ENCODE data around the gene TRIM44. TPM values are rescaled to one million over a fixed set of nuclear protein-coding genes. Genes with fewer than 3 reads are reported as not detected.
"Not testable (repeated sequence)": the region's sequence is repeated elsewhere in the genome, so short reads cannot be mapped to it uniquely, and the experiment has no call there.

The TRIM44 gene
- polyA plus RNA-seq, 6 donors from 2014 or later = 37.2 to 69.6 (median 59.6) TPM

DNA sequence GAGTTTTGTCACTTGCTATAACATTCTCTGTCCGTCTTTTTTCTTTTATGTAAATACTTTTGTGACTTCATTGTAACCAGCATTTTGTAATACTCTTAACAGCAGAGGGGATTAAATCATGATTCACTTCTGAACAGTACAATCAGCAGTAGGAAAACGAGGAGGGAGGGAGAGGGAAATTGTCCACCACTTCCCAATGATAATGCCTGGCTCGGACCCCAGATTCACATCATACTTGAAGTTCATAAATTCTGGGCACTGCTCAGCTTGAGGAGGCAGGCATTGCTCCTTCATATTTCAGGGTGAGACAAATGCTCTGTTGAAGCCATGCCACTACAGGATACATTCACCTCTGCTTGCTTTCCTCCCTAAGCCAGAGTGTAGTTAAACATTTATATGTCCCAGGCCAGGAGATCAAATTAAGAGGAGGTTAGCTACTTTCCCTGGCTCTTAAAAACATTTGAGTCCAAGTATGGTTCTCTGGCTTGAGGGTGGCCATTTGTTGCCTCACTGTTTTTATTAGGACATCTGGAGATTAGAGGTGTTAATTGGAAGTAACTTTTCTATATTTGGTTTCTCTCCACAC is 152.2 kb downstream of the TRIM44 start:
- Mint-ChIP-seq H3K9me3 (no peaks in the 10 kb centered on the region), H3K27ac (no peak overlapping the region), H3K27me3 (no peaks in the 10 kb centered on the region), H3K4me1 (peaks cover 0 to 10% (median 4%) of the 10 kb centered on the region in 3 donors), H3K4me3 (no peak overlapping the region), H3K36me3 (peaks cover 0 to 19% of the 10 kb centered on the region in 2 donors)
- ATAC-seq (ENCODE audit: low read depth in 2 of 2) (no peak), DNase-seq (no peak)

DNA sequence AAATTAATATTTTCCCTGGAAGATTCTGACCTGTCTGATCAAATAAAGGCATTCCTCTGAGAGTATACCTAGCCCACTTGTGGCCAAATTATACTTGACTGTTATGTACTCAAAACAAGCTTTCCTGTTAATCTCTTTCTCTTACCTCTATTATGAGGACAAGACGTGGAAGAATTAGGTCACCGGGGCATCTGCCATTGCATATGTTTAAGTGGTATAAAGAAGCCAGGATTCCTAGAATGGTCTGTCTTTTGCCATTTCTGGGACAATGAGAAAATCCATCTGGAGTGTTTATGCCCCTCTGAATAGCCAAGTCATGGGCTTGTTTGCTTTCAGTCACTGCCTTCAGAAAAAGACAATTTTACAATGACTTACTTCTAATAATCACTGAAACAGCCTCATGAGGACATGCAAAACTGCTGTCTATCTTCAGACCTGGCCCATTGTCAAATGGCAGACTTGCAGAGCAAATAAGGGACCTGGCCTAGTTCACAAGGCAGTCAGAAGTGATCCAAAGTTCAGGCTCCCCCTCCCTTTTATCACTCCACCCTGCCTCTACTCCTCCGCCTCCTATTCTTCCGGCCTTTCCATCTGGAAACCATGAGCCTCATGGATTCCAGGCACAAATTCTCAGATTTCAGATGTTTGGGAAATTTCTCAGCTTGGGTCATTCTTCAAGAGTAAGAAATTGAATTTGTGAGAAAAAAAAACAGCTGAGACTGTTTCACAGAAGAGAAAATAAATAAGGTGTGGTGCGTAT is 153.2 kb downstream of the TRIM44 start:
- Mint-ChIP-seq H3K4me1 (peaks cover 0 to 10% (median 4%) of the 10 kb centered on the region in 3 donors), H3K27ac (peak overlapping the region in 2 of 6 donors; percentile 25 to 76), H3K36me3 (peaks cover 0 to 19% of the 10 kb centered on the region in 2 donors), H3K27me3 (no peaks in the 10 kb centered on the region), H3K4me3 (no peak overlapping the region), H3K9me3 (no peaks in the 10 kb centered on the region)
- DNase-seq = no peak
- ATAC-seq (ENCODE audit: low read depth in 2 of 2) = no peak

DNA sequence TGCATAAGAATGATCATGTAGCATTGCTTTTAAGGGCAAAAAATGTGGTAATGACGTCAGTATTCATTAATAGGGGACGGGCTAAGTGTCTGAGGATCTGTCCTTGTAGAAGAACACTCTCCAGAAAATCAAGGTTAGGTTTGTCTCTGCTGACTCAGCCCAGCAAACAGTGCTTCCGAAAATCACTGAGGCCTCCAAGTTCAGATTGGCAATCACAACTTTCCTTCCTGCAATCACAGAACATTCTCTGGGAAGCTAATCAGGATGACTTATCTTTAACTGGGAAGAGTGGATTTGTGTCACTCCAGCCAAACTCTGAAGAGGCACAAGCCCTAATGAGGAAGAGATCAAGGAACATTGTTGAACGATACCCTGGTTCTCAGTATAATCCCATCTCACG is 158.0 kb downstream of the TRIM44 start:
- Mint-ChIP-seq H3K9me3 (no peaks in the 10 kb centered on the region), H3K4me3 (no peak overlapping the region), H3K4me1 (peaks cover 6 to 14% (median 10%) of the 10 kb centered on the region in 3 donors), H3K36me3 (peaks cover 0 to 13% of the 10 kb centered on the region in 2 donors), H3K27me3 (no peaks in the 10 kb centered on the region), H3K27ac (no peak overlapping the region)
- DNase-seq (no peak), ATAC-seq (ENCODE audit: low read depth in 2 of 2) (no peak)

DNA sequence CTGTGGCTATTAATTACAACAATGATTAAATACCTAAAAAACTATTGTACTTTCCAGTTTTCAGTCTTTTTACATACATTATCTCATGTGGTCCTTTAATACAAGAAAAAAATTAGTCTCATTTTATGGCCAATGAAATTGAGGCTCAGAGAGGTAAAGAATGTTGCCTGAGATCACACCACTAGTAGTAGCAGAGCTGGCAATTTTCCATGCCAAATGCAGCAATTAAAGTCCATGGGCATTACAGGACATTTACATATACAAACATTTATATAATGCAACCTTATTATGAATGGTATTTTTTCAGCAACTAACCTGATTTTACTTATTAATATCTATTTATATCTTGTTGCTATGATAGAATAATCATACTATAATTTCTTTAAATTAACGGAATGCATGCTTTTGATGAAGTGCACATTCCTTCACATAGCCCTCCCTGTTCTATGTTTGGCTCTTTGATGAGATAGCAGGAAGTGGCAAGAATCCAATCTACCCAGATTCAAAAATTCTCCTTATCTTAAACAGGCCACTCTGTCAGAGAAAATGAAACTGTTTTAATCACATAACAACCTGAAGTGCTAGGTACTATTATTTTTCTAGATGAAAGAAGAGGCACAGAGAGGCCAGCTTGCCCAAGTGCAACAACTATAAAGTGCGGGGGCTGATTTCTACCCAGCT is 160.4 kb downstream of the TRIM44 start:
- ATAC-seq (ENCODE audit: low read depth in 2 of 2) (no peak), DNase-seq (no peak)
- Mint-ChIP-seq H3K27me3 (no peaks in the 10 kb centered on the region), H3K4me1 (peaks cover 6 to 14% (median 10%) of the 10 kb centered on the region in 3 donors), H3K27ac (peak overlapping the region in 2 of 6 donors; percentile 60 to 80), H3K4me3 (no peak overlapping the region), H3K9me3 (no peaks in the 10 kb centered on the region), H3K36me3 (no peaks in the 10 kb centered on the region)

DNA sequence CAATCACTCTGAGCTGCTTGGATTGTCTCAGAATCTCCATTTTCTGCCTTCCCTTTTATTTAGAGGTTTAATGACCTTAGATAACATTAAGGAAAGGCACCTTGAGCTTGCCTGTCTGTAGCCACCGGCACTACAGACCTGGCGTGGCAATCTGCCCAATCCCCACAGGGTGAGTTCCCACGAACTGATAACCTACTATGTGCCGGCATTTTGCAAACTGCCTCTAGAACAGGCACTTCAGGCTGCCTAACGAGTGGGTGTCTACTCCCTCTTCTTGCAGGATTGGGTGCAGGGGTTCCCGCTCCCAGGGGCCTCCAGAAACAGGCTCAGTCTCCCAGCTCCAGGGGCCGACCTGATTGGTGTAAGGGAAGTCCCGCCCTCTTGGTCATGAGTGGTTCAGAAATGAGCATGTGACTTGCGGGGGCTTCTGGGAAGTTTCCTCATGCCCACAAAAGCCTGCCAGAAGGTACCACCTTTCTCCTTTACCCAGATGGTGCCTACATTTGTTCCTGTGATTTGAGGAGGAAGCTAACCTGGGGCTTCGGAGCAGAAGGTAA is 161.2 kb downstream of the TRIM44 start:
- no peaks in the 10 kb centered on the region for H3K36me3 Mint-ChIP-seq
- H3K27me3 Mint-ChIP-seq = peaks cover 0 to under 1% (median 0%) of the 10 kb centered on the region in 3 donors
- no peaks in the 10 kb centered on the region for H3K9me3 Mint-ChIP-seq
- peaks cover 6 to 14% (median 10%) of the 10 kb centered on the region in 3 donors for H3K4me1 Mint-ChIP-seq
- H3K27ac Mint-ChIP-seq = no peak overlapping the region
- ATAC-seq (ENCODE audit: low read depth in 2 of 2) (no peak), DNase-seq (no peak)
- no peak overlapping the region for H3K4me3 Mint-ChIP-seq

DNA sequence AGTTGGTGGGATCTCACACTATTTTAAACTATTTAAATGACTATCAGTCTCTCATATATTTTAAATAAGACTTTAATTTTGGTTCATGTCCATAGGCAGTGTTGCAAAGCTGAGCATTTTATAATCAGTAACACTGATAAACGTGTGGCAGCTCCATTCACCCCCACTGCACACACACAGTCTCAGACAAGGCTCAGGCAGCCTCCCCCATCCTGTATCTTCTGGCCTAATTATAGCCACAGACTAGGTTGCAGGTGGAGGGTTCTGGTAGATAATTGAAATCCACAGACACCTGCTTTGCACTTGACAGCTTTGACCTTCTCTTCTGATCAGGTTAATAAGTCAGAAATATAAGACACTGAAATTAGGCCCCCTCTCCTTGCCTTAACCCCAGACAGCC is 162.8 kb downstream of the TRIM44 start:
- Mint-ChIP-seq H3K27me3 (peaks cover 0 to 11% (median 5%) of the 10 kb centered on the region in 3 donors), H3K9me3 (no peaks in the 10 kb centered on the region), H3K4me1 (peaks cover 6 to 14% (median 10%) of the 10 kb centered on the region in 3 donors), H3K4me3 (no peak overlapping the region), H3K27ac (no peak overlapping the region), H3K36me3 (no peaks in the 10 kb centered on the region)
- ATAC-seq (ENCODE audit: low read depth in 2 of 2) = no peak
- no peak for DNase-seq

DNA sequence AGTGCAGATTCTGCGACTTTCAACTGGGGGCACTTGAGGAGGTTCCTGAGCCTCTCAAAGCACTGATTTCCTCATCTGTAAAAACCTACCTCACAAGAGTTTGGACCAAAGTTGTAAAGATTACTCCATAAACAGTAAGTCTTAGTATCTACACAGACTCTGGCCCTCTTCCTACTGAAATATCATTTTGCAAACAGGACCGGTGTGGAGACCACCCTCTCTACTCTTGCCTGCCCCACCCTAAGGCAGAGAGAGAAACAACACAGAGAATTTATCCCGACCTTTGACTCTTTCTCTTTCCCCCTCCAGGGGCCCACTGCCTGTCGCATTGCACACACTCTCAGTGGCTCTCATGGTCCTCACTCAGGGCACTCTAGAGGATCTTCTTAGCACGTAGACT is 163.4 kb downstream of the TRIM44 start:
- Mint-ChIP-seq H3K27me3 (peaks cover 0 to 11% (median 6%) of the 10 kb centered on the region in 3 donors), H3K27ac (no peak overlapping the region), H3K4me3 (no peak overlapping the region), H3K4me1 (peaks cover 6 to 14% (median 10%) of the 10 kb centered on the region in 3 donors), H3K36me3 (no peaks in the 10 kb centered on the region), H3K9me3 (no peaks in the 10 kb centered on the region)
- DNase-seq (no peak), ATAC-seq (ENCODE audit: low read depth in 2 of 2) (no peak)

DNA sequence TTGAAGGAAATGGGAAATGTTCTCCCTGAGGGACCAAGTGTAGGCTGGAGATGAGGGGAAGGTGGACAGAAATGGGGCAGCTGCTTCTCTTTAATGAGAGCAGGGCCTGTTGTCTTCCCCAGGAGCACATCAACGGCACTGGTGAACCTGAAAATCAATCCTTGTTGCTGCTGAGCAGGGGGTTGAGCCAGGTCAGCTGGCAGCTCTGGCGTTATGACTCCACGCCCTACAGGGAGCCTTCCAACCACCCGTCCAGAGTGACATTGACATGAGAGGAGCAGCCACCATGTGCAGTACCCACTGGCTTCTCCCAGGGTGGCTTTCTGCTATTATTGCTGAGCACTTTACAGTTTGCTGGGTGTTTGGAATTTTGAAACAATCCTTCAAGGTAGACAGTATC is 164.4 kb downstream of the TRIM44 start:
- Mint-ChIP-seq H3K4me3 (no peak overlapping the region), H3K36me3 (no peaks in the 10 kb centered on the region)

DNA sequence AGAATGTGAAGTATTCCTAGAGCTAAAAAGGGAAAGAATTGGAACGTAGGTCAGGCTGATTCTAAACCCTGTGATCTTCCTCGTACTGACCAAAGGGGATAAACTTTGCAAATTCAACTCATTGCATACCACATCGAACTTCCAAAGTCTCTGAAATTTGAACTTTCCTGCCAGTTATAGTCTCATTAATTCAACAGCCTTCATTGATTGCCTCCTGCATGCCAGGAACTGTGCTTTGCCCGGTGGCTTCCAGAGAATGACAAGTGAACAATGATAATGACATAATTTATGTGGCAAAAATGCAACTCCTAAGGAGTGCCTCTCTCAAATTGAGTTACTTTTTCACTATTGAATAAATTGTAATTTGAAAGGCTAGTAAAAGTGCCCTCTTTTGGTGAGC is 173.6 kb downstream of the TRIM44 start:
- ATAC-seq (ENCODE audit: low read depth in 2 of 2) (no peak), DNase-seq (no peak)
- no peak overlapping the region for H3K4me3 Mint-ChIP-seq
- peaks cover 2 to 27% (median 4%) of the 10 kb centered on the region in 7 donors for H3K9me3 Mint-ChIP-seq
- no peaks in the 10 kb centered on the region for H3K36me3 Mint-ChIP-seq
- no peak overlapping the region for H3K27ac Mint-ChIP-seq
- H3K27me3 Mint-ChIP-seq = peaks cover 10 to 18% (median 12%) of the 10 kb centered on the region in 3 donors
- peaks cover 0 to 6% (median 3%) of the 10 kb centered on the region in 3 donors for H3K4me1 Mint-ChIP-seq

More for the DNA sequence above, 164.4 kb downstream of the TRIM44 start:
- ATAC-seq (ENCODE audit: low read depth in 2 of 2) (no peak), DNase-seq (no peak)
- Mint-ChIP-seq H3K27me3 (peaks cover 0 to 11% (median 6%) of the 10 kb centered on the region in 3 donors), H3K27ac (no peak overlapping the region), H3K9me3 (peaks cover 0 to 5% (median under 1%) of the 10 kb centered on the region in 7 donors), H3K4me1 (peaks cover 2 to 4% (median 4%) of the 10 kb centered on the region in 3 donors)

DNA sequence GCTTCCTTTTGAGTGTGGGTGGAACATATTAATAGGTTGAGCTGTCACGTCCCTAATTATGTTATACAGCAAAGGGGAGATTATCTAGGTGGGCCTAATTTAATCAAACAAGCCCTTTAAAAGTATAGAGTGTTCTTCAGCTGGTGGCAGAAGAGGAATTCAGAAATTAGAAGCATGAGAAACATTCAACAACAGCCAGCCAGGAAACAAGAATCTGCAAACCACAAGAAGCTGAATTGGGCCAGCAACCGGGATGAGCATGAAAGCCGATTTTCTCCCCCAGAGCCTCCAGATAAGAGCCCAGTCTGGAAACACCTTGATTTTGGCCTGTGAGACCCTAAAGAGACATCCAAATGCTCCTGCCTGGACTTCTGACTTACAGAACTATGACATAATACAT is 175.5 kb downstream of the TRIM44 start:
- Mint-ChIP-seq H3K9me3 (peaks cover 0 to 12% (median 3%) of the 10 kb centered on the region in 7 donors), H3K27me3 (peaks cover 10 to 26% (median 20%) of the 10 kb centered on the region in 3 donors), H3K4me3 (no peak overlapping the region), H3K27ac (no peak overlapping the region), H3K4me1 (peaks cover 0 to 6% (median 3%) of the 10 kb centered on the region in 3 donors), H3K36me3 (peaks cover 0 to 4% of the 10 kb centered on the region in 2 donors)
- no peak for ATAC-seq (ENCODE audit: low read depth in 2 of 2)
- no peak for DNase-seq

DNA sequence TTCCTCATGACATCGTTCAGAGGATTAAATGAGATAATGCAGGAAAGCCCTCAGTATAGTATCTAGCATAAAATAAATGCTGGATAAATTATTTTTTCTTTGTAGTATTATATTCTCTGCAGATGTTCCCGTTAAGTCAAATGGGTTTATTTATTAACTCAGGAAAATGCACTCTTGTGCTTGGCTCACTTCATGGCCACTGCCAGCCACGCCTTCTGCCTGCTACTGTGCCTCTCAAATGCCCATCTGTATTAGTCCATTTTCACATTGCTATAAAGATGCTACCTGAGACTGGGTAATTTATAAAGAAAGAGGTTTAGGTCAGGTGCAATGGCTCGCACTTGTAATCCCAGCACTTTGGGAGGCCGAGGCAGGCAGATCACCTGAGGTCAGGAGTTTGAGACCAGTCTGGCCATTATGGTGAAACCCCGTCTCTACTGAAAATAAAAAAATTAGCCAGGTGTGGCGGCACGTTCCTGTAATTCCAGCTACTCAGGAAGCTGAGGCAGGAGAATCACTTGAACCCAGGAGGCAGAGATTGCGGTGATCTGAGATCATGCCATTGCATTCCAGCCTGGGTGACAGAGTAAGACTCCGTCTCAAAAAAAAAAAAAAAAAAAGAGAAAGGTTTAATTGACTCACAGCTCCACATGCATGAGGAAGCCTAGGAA is 176.3 kb downstream of the TRIM44 start:
- not testable (repeated sequence) for DNase-seq; H3K36me3 Mint-ChIP-seq; ATAC-seq (ENCODE audit: low read depth in 2 of 2); H3K4me3 Mint-ChIP-seq; H3K4me1 Mint-ChIP-seq; H3K27ac Mint-ChIP-seq; H3K9me3 Mint-ChIP-seq
- H3K27me3 Mint-ChIP-seq = peaks cover 10 to 33% (median 20%) of the 10 kb centered on the region in 3 donors

DNA sequence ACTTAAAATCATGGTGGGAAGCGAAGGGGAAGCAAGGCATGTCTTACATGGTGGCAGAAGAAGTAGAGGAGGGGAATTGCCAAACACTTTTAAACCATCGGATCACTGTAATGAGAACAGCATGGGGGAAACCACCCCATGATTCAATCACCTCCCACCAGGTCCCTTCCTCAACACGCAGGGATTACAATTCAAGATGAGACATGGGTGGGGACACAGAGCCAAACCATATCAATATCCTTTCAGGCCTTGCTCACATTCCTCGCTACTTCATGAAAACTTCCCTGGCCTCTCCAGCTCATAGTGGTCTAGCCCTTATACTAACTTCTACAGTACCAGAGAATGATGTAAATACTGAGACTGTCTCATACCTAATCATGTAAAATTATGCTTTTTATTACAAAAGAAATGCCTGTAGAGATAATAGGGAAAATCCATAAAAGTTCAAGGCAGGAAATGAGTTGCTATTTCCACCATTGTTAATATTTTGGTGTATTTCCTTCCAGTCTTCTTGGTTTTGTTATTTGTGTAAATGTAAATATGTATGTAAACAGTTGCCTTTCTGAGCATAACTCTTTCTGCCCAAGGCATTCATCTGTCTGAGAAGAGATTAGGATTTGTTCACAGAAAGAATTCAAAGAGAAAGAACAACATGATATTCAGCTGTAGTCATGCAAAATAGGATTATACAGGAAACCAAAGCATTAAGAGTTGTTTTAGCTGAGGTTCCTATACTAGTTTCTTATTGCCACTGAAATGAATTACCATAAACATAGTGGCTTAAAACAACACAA is 177.0 kb downstream of the TRIM44 start:
- no peak for ATAC-seq (ENCODE audit: low read depth in 2 of 2)
- H3K27ac Mint-ChIP-seq = no peak overlapping the region
- peaks cover 15 to 39% (median 25%) of the 10 kb centered on the region in 3 donors for H3K27me3 Mint-ChIP-seq
- peaks cover 0 to 6% (median 3%) of the 10 kb centered on the region in 3 donors for H3K4me1 Mint-ChIP-seq
- peak overlapping the region in 1 of 8 donors; percentile 6 for H3K4me3 Mint-ChIP-seq
- peaks cover 2 to 9% (median 3%) of the 10 kb centered on the region in 7 donors for H3K9me3 Mint-ChIP-seq
- H3K36me3 Mint-ChIP-seq = peaks cover 0 to 4% of the 10 kb centered on the region in 2 donors
- no peak for DNase-seq

Measured in naive B cell (primary cell).